ENCODE data around the gene STRA8. TPM values are rescaled to one million over a fixed set of nuclear protein-coding genes. Genes with fewer than 3 reads are reported as not detected.

STRA8 gene
- total RNA-seq, 2 donors from 2014 or later: not detected

DNA sequence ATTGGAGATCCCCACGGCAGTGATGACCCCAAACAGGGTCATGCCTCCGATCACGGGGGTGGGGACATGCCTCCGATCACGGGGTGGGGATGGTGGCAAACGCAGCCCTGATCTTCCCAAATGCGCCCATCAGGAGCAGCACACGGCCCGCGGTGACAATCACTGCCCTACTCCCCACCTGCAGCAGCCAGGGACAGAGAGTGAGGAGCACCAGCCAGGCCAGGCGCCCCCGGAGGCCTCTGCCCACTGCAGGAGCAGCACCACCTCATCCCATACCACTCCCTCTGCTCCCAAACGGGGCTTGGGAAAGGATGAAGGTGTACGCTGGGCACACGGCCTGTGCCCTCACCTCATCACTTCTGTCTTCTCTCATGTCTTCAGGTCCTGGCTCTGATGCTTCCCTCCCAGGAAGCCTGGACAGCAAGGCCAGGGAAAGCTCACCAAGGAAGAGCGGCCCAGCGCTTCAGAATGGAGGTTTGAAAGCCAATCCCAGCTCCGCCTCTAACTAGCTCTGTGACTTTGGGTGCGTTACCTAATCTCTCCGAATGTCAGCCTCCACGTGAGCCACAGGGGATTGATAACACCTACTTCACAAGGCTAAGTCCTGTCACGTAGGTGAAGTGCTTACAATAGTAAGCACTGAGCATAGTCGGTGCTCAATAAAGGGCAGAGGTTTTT lies 37.1 kb downstream of the STRA8 start:
- H3K4me1 Mint-ChIP-seq (ENCODE audit: low read depth): no peaks in the 10 kb centered on the region
- no peak overlapping the region for H3K4me3 Mint-ChIP-seq
- peaks cover 28% of the 10 kb centered on the region for H3K27me3 Mint-ChIP-seq (ENCODE audit: low read depth)
- no peak for ATAC-seq (replicated peaks in 1 of 2)
- no peak overlapping the region for H3K27ac Mint-ChIP-seq
- H3K9me3 Mint-ChIP-seq: peaks cover 0 to 1% of the 10 kb centered on the region in 2 donors
- no peak for DNase-seq
- no peaks in the 10 kb centered on the region for H3K36me3 Mint-ChIP-seq (ENCODE audit: insufficient read depth in 2 of 2)

GRCh38 chr7:135271255-135271615 lies 37.6 kb downstream of the STRA8 start:
- peaks cover 0 to 1% of the 10 kb centered on the region in 2 donors for H3K9me3 Mint-ChIP-seq
- no peaks in the 10 kb centered on the region for H3K4me1 Mint-ChIP-seq (ENCODE audit: low read depth)
- no peak overlapping the region for H3K27ac Mint-ChIP-seq
- H3K27me3 Mint-ChIP-seq (ENCODE audit: low read depth): peaks cover 31% of the 10 kb centered on the region
- no peaks in the 10 kb centered on the region for H3K36me3 Mint-ChIP-seq (ENCODE audit: insufficient read depth in 2 of 2)
- DNase-seq: no peak
- no peak overlapping the region for H3K4me3 Mint-ChIP-seq
- ATAC-seq (replicated peaks in 1 of 2): no peak

GRCh38 chr7:135272303-135272702 lies 38.7 kb downstream of the STRA8 start:
- no peaks in the 10 kb centered on the region for H3K36me3 Mint-ChIP-seq (ENCODE audit: insufficient read depth in 2 of 2)
- no peak overlapping the region for H3K4me3 Mint-ChIP-seq
- no peaks in the 10 kb centered on the region for H3K4me1 Mint-ChIP-seq (ENCODE audit: low read depth)
- H3K9me3 Mint-ChIP-seq: no peaks in the 10 kb centered on the region
- peaks cover 23% of the 10 kb centered on the region for H3K27me3 Mint-ChIP-seq (ENCODE audit: low read depth)
- no peak for DNase-seq
- H3K27ac Mint-ChIP-seq: no peak overlapping the region
- ATAC-seq (replicated peaks in 1 of 2): no peak

- Mint-ChIP-seq H3K4me3 (no peak overlapping the region), H3K27me3 (ENCODE audit: low read depth) (peaks cover 13% of the 10 kb centered on the region), H3K36me3 (ENCODE audit: insufficient read depth in 2 of 2) (no peaks in the 10 kb centered on the region), H3K9me3 (no peaks in the 10 kb centered on the region), H3K27ac (no peak overlapping the region), H3K4me1 (ENCODE audit: low read depth) (no peaks in the 10 kb centered on the region)
- DNase-seq: no peak
- no peak for ATAC-seq (replicated peaks in 1 of 2)
These were observed 39.9 kb downstream of the STRA8 start for GRCh38 chr7:135273581-135273980.

DNA sequence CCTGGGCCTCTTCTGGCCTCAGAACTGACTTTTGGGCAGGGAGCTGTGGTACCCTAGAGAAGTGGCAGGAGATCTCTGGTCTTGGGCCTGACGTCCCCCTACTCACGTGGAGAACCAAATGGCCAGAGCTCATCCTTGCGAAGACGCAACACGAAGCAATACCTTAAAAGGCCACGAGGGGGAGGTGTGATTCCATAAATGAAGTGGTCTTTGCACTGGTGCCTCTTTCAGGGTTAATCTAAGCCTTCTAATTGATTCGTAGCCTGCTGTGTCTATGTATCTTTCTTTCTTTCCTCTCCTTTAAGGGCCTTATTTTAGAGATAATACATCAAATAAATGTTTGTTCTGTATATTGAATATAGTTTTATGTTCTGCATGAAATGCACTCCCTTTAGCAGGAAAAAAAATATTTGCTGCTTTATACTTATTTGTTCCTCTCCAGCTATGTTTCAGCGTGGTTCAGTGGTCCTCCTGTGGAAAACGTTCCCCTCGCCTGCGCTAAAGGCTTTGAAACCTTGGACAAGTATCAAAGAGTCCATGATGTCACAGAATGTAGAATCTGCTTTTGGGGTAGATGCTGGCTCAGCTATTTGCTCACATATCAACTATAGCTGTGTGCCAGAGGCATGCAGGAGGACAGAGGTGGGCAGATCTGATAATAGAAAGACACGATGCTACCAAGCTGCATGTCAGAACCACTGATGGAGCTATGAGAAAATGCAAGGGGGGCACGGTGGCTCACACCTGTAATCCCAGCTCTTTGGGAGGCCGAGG lies 41.0 kb downstream of the STRA8 start:
- Mint-ChIP-seq H3K4me1 (ENCODE audit: low read depth) (no peaks in the 10 kb centered on the region), H3K4me3 (no peak overlapping the region), H3K9me3 (no peaks in the 10 kb centered on the region), H3K27me3 (ENCODE audit: low read depth) (peaks cover 11% of the 10 kb centered on the region), H3K36me3 (ENCODE audit: insufficient read depth in 2 of 2) (no peaks in the 10 kb centered on the region), H3K27ac (no peak overlapping the region)
- DNase-seq (peak; percentile 75 to 83), ATAC-seq (replicated peaks in 1 of 2) (peak; percentile 85)

GRCh38 chr7:135275971-135276580 lies 42.4 kb downstream of the STRA8 start:
- Mint-ChIP-seq H3K36me3 (ENCODE audit: insufficient read depth in 2 of 2) (no peaks in the 10 kb centered on the region), H3K9me3 (no peaks in the 10 kb centered on the region), H3K27me3 (ENCODE audit: low read depth) (peaks cover 22% of the 10 kb centered on the region)

DNA sequence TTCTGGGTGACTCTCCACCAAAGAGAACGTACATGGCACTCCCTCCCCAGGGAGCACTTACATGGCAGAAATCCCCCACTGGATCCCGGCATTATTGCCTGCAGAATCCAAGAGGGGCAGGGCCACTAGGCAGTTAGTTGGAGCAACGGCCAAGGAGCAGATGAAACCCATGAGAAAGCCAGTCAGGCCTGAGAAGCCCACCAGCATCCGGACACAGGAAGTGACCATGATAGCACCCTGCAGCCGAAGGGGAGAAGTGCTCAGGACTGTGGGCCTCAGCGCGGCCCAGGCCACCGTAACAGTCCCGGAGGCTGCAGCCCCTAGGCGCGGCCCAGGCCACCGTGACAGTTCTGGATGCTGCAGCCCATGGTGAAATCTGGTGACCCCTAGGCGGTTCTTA lies 43.5 kb downstream of the STRA8 start:
- Mint-ChIP-seq H3K27ac (no peak overlapping the region), H3K4me1 (ENCODE audit: low read depth) (peaks cover 8% of the 10 kb centered on the region), H3K27me3 (ENCODE audit: low read depth) (peaks cover 23% of the 10 kb centered on the region), H3K4me3 (no peak overlapping the region), H3K36me3 (ENCODE audit: insufficient read depth in 2 of 2) (no peaks in the 10 kb centered on the region), H3K9me3 (no peaks in the 10 kb centered on the region)
- no peak for ATAC-seq (replicated peaks in 1 of 2)
- no peak for DNase-seq

More at GRCh38 chr7:135275971-135276580, 42.4 kb downstream of the STRA8 start:
- DNase-seq: no peak
- ATAC-seq (replicated peaks in 1 of 2): no peak
- Mint-ChIP-seq H3K27ac (no peak overlapping the region), H3K4me3 (no peak overlapping the region), H3K4me1 (ENCODE audit: low read depth) (no peaks in the 10 kb centered on the region)

- peak; percentile 95 to 97 for ATAC-seq (replicated peaks in 1 of 2)
- Mint-ChIP-seq H3K4me3 (peak overlapping the region in 1 of 2 donors; percentile 19), H3K9me3 (no peaks in the 10 kb centered on the region), H3K36me3 (ENCODE audit: insufficient read depth in 2 of 2) (no peaks in the 10 kb centered on the region), H3K27me3 (ENCODE audit: low read depth) (peaks cover 16% of the 10 kb centered on the region), H3K4me1 (ENCODE audit: low read depth) (peaks cover 16% of the 10 kb centered on the region), H3K27ac (no peak overlapping the region)
- peak; percentile 82 to 85 for DNase-seq
These were observed 47.8 kb downstream of the STRA8 start for GRCh38 chr7:135281363-135281949.

DNA sequence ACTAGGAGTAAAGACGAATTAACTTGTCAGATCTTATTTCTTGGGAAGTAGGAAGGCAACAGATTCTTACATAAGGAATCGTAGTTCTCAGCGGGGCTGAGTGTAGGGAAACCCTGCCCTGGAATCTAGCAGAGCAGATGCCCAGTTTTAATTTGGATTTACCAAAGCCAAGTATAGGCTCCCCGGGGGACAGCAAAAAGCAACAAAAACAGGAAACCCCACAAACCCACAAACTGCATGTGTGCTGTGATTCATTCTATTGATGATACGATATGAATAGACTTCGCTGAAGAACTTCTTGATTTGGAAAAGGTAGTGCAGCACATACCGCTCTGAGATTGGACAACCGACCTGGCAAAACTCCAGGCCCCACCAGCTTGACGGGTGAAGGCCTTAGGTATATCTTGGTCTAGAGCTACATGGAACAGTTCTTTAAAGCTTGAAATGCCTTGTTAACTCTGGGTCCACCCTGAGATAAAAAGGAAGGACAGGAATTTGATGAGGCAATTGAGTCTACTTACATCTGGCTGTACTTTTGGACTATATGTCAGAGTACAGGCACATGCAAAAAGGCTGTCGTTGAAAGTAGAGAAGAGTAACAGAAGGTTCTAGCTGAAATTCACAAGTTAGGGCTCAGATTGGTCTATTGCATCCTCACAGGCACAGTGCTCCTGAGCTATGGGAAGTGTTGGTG lies 49.1 kb downstream of the STRA8 start:
- H3K4me3 Mint-ChIP-seq: no peak overlapping the region
- H3K9me3 Mint-ChIP-seq: no peaks in the 10 kb centered on the region
- H3K27ac Mint-ChIP-seq: no peak overlapping the region
- H3K27me3 Mint-ChIP-seq (ENCODE audit: low read depth): peaks cover 16% of the 10 kb centered on the region
- no peaks in the 10 kb centered on the region for H3K36me3 Mint-ChIP-seq (ENCODE audit: insufficient read depth in 2 of 2)
- peaks cover 16% of the 10 kb centered on the region for H3K4me1 Mint-ChIP-seq (ENCODE audit: low read depth)
- ATAC-seq (replicated peaks in 1 of 2) (peak; percentile 44 to 61), DNase-seq (peak in 1 of 2 donors; percentile 10)

DNA sequence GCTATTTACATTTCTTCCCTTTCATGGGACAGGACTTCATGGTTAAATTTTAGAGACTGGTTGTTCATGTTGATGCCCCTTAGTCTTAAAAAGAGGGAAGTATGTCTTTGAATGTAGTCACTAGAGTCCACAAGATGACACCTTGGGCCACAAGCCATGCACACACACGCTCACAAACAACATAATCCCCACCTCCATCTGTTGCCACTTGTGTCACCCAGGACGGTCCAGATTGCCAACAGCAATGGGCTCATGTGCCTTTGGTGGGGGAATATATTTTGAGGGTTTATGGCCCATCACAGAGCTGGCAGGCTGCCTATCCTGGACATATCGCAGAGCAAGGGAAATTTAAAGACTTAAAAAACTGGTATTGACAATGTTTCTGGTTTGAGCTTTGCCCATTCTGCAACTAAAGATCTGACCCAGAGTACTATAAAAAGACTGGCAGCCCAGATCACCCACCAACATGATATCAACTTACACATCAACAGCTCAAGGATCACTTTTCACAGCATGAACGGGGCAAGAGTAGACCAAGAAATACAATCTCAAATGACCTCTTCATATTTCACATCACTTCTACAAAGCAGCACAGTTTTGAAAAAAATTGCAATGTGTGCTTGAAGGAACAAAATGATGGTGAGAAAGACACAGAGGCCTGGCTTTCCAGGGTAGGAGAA lies 50.5 kb downstream of the STRA8 start:
- ATAC-seq (replicated peaks in 1 of 2) (no peak), DNase-seq (no peak)
- H3K4me3 Mint-ChIP-seq: no peak overlapping the region
- H3K27me3 Mint-ChIP-seq (ENCODE audit: low read depth): peaks cover 16% of the 10 kb centered on the region
- H3K9me3 Mint-ChIP-seq: no peaks in the 10 kb centered on the region
- no peaks in the 10 kb centered on the region for H3K36me3 Mint-ChIP-seq (ENCODE audit: insufficient read depth in 2 of 2)
- H3K27ac Mint-ChIP-seq: no peak overlapping the region
- H3K4me1 Mint-ChIP-seq (ENCODE audit: low read depth): peaks cover 16% of the 10 kb centered on the region

DNA sequence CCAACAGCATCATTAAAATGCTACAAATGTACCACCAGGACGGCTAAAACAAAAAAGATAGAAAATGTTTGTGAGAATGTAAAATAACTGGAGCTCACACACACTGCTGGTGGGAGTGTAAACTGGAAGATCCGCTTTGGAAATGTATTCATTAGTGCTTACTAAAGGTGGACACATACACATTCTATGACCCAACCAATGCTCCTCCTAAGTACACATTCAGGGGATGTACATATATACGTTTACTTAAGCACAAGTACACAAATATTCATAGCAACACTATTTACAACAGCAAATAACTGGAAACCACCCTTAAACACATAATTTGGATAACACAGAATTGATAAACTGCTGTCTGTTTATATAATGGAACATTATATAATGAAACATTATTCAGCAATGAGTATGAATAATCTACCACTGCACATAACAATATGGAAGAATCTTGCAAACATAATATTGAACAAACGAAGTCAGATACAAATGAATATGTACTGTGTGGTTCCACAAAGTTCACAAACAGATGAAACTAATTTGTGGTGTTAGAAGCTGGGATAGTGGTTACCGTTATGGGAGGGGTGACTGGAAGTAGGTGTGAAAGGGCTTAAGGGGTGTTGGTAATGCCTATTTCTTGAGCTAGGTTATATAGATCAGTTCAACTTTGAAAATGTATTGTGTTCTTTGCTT lies 52.1 kb downstream of the STRA8 start:
- H3K4me3 Mint-ChIP-seq: no peak overlapping the region
- H3K36me3 Mint-ChIP-seq (ENCODE audit: insufficient read depth in 2 of 2): no peaks in the 10 kb centered on the region
- no peak for ATAC-seq (replicated peaks in 1 of 2)
- peaks cover 8% of the 10 kb centered on the region for H3K27me3 Mint-ChIP-seq (ENCODE audit: low read depth)
- H3K9me3 Mint-ChIP-seq: no peaks in the 10 kb centered on the region
- H3K27ac Mint-ChIP-seq: no peak overlapping the region
- DNase-seq: no peak
- H3K4me1 Mint-ChIP-seq (ENCODE audit: low read depth): peaks cover 16% of the 10 kb centered on the region

GRCh38 chr7:135286876-135287275 lies 53.2 kb downstream of the STRA8 start:
- DNase-seq: no peak
- H3K27me3 Mint-ChIP-seq (ENCODE audit: low read depth): no peaks in the 10 kb centered on the region

More at GRCh38 chr7:135286876-135287275, 53.2 kb downstream of the STRA8 start:
- no peak for ATAC-seq (replicated peaks in 1 of 2)
- Mint-ChIP-seq H3K27ac (no peak overlapping the region), H3K4me3 (no peak overlapping the region), H3K4me1 (ENCODE audit: low read depth) (peaks cover 9% of the 10 kb centered on the region), H3K36me3 (ENCODE audit: insufficient read depth in 2 of 2) (no peaks in the 10 kb centered on the region), H3K9me3 (no peaks in the 10 kb centered on the region)
